Peyer's patch (tissue), 4 donors: ENCODE results near the gene SSU72. TPM values are rescaled to one million over a fixed set of nuclear protein-coding genes. Genes with fewer than 3 reads are reported as not detected.

Experiments used
- DNase-seq, 3 donors: peaks; one replicate each; pipeline ENCODE4 v3.0.0-alpha.2; 2017 to 2019
- H3K27ac ChIP-seq, 4 donors: fragments of 200-600 bp; sonication (generic); one replicate each; pipeline ENCODE4 v1.5.1; 2016 to 2019
- H3K27me3 ChIP-seq, 2 donors: fragments of 200-600 bp; sonication (generic); one replicate each; pipeline ENCODE4 v1.5.1; 2019
- H3K36me3 ChIP-seq, 3 donors: fragments of 200-600 bp; sonication (generic); one replicate each; pipeline ENCODE4 v1.5.1; 2016 to 2019
- H3K4me1 ChIP-seq, 4 donors: fragments of 200-600 bp; sonication (generic); one replicate each; pipeline ENCODE4 v1.5.1; 2016 to 2019
- H3K4me3 ChIP-seq, 4 donors: fragments of 200-600 bp; sonication (generic); 1 replicate in 3 of 4; 2 replicates in 1 of 4; pipeline ENCODE4 v1.5.1; 2016 to 2019; ENCODE audit warnings: mild to moderate bottlenecking in 1 of 4
- H3K9me3 ChIP-seq, 4 donors: fragments of 200-600 bp; sonication (generic); one replicate each; pipeline ENCODE4 v1.5.1; 2016 to 2019; ENCODE audit warnings: mild to moderate bottlenecking in 1 of 4
- CTCF ChIP-seq, 6 experiments: fragments of 450-650 bp in 4 of 6; fragments of 200-600 bp in 2 of 6; sonication (generic) in 1 of 6; IDR thresholded peaks; one replicate each; pipeline ENCODE4 v1.5.1; 2017 to 2019; ENCODE audit warnings: antibody characterized with exemption in 6 of 6, mild to moderate bottlenecking in 3 of 6, moderate library complexity in 1 of 6
- POLR2A ChIP-seq, 2 donors: fragments of 450-650 bp; IDR thresholded peaks; one replicate each; pipeline ENCODE4 v1.5.1; 2017; ENCODE audit warnings: antibody characterized with exemption in 2 of 2, mild to moderate bottlenecking in 2 of 2, moderate library complexity in 2 of 2
- total RNA-seq, 4 donors: library from RNA; depleted of rRNA; stranded (reverse); fragments of >200 nt; gene quantifications; one replicate each; pipeline ENCODE4 v1.1.0, GENCODE V29; 2016

Gene SSU72
- total RNA-seq, 4 donors from 2014 or later, result 146 to 182 (median 163) TPM

- Histone ChIP-seq H3K27me3 (peaks cover 0 to 14% of the 10 kb centered on the region in 2 donors), H3K4me1 (peaks cover 0 to 22% (median 6%) of the 10 kb centered on the region in 4 donors), H3K4me3 (peak within 1 kb of the TSS; percentile 23 to 59 (median 53)), H3K9me3 (no peaks in the 10 kb centered on the region), H3K27ac (no peak within 1 kb of the TSS), H3K36me3 (no peaks in the 10 kb centered on the region)
- TF ChIP-seq POLR2A (IDR thresholded peaks at IDR 0.05) (no peak), CTCF (IDR thresholded peaks at IDR 0.05) (no peak)
- peak in 1 of 3 donors; percentile 52 for DNase-seq
Observed at GRCh38 chr1:1599935-1600860, 25.5 kb upstream of the SSU72 start, which contains the start of gene FNDC10. Gene FNDC10 (minus strand): TSS chr1:1600135. CDS start chr1:1600015, 120 bp downstream.

DNA sequence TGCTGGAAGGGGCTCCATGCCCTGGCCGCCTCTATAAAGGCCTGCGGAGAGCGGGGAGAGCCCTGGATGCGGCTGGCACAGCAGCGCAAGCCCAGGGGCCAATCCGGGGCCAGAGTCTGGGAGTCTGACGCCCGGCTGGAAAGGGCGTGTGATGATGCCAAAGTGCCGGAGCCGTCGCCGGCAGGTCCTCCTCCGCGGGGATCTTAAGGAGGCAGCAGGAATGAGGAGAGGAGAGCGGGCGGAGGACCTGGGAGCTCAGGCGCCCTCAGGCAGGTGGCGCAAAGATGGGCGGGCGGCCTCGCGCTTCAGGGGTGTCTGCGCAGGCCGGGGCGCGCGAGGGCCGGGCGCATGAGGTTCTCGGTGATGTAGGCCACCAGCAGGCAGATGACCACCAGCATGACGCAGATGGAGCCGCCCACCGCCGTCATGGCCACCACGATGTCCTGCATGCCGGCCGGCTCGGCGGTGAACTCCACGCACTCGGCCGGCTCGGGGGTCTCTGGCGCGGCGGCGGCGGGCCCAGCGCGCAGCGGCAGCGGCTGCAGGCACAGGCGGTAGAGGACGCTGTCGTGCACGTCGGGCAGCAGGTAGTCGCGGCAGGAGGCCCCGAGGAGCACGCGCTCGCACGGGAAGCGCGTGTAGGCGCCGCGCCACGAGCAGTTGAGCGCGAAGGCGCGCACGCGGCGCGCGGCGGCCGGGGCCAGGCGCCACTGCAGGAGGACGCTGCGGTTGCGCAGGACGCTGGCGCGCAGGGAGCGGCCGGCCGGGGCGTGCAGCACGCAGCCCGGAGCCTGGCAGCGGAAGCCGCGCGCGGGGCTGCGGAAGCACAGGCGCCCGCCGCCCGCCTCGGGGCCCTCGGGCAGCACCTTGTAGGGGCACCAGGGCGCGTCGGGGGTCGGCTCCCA, 24.6 kb upstream of the SSU72 start:
- no peaks in the 10 kb centered on the region for H3K36me3 ChIP-seq
- TF ChIP-seq POLR2A (IDR thresholded peaks at IDR 0.05) (no peak), CTCF (IDR thresholded peaks at IDR 0.05) (peak in 3 of 6 experiments; percentile 9 to 22 (median 14))
- H3K27me3 ChIP-seq, result peaks cover 0 to 14% of the 10 kb centered on the region in 2 donors
- peaks cover 0 to 22% (median 6%) of the 10 kb centered on the region in 4 donors for H3K4me1 ChIP-seq
- DNase-seq, result peak in 2 of 3 donors; percentile 45 to 51
- H3K4me3 ChIP-seq, result peak overlapping the region in 3 of 4 donors; percentile 42 to 51 (median 47)
- H3K9me3 ChIP-seq, result no peaks in the 10 kb centered on the region
- H3K27ac ChIP-seq, result no peak overlapping the region

- Histone ChIP-seq H3K9me3 (no peaks in the 10 kb centered on the region), H3K4me1 (peaks cover 0 to 22% (median 6%) of the 10 kb centered on the region in 4 donors), H3K27me3 (peaks cover 0 to 14% of the 10 kb centered on the region in 2 donors), H3K27ac (no peak overlapping the region), H3K36me3 (no peaks in the 10 kb centered on the region), H3K4me3 (no peak overlapping the region)
- no peak for TF ChIP-seq POLR2A (IDR thresholded peaks at IDR 0.05)
- TF ChIP-seq CTCF (IDR thresholded peaks at IDR 0.05), result no peak
- no peak for DNase-seq
Observed at GRCh38 chr1:1598720-1599029, 24.0 kb upstream of the SSU72 start.

- no peak overlapping the region for H3K4me3 ChIP-seq
- DNase-seq, result no peak
- TF ChIP-seq POLR2A (IDR thresholded peaks at IDR 0.05) (no peak), CTCF (IDR thresholded peaks at IDR 0.05) (no peak)
- H3K36me3 ChIP-seq, result no peaks in the 10 kb centered on the region
- H3K9me3 ChIP-seq, result no peaks in the 10 kb centered on the region
- peaks cover 0 to 14% of the 10 kb centered on the region in 2 donors for H3K27me3 ChIP-seq
- peaks cover 0 to 22% (median 6%) of the 10 kb centered on the region in 4 donors for H3K4me1 ChIP-seq
- no peak overlapping the region for H3K27ac ChIP-seq
Observed at GRCh38 chr1:1598051-1598719, 23.5 kb upstream of the SSU72 start.
